HG03064 (cell line): ENCODE measurements around the gene PRDM10.

Source experiments
- ATAC-seq: cut with Tn5 transposase; IDR thresholded peaks from one replicate; pipeline ENCODE4 v1.9.1; 2021; ENCODE audit warnings: low read depth; ENCODE audit not compliant: unreplicated experiment

Gene PRDM10

GRCh38 chr11:129950101-129951091 lies 52.2 kb downstream of the PRDM10 start:
- ATAC-seq = no peak

- no peak for ATAC-seq
These were observed 53.6 kb downstream of the PRDM10 start for GRCh38 chr11:129948926-129949466.

- no peak for ATAC-seq
These were observed 55.2 kb downstream of the PRDM10 start for GRCh38 chr11:129947474-129947873.

GRCh38 chr11:129946965-129947364 lies 55.7 kb downstream of the PRDM10 start:
- ATAC-seq = no peak

- no peak for ATAC-seq
These were observed 56.4 kb downstream of the PRDM10 start for GRCh38 chr11:129946256-129946655.

GRCh38 chr11:129945373-129945772 lies 57.3 kb downstream of the PRDM10 start:
- ATAC-seq = no peak

- ATAC-seq = no peak
These were observed 57.9 kb downstream of the PRDM10 start for GRCh38 chr11:129944696-129945095.

- no peak for ATAC-seq
These were observed 59.6 kb downstream of the PRDM10 start for GRCh38 chr11:129943036-129943435.

- no peak for ATAC-seq
These were observed 63.1 kb downstream of the PRDM10 start for GRCh38 chr11:129939510-129939909.

GRCh38 chr11:129938764-129939163 lies 63.9 kb downstream of the PRDM10 start:
- ATAC-seq = no peak

GRCh38 chr11:129937592-129938238 lies 64.9 kb downstream of the PRDM10 start:
- no peak for ATAC-seq

GRCh38 chr11:129935723-129936122 lies 66.9 kb downstream of the PRDM10 start:
- no peak for ATAC-seq

GRCh38 chr11:129933891-129934290 lies 68.7 kb downstream of the PRDM10 start:
- no peak for ATAC-seq

- ATAC-seq = no peak
These were observed 69.4 kb downstream of the PRDM10 start for GRCh38 chr11:129933262-129933661.

GRCh38 chr11:129932381-129933067 lies 70.1 kb downstream of the PRDM10 start:
- no peak for ATAC-seq

GRCh38 chr11:129930743-129931142 lies 71.9 kb downstream of the PRDM10 start:
- ATAC-seq = no peak

- ATAC-seq = no peak
These were observed 72.3 kb downstream of the PRDM10 start for GRCh38 chr11:129930296-129930695.

- no peak for ATAC-seq
These were observed 72.9 kb downstream of the PRDM10 start for GRCh38 chr11:129929721-129930120.

GRCh38 chr11:129928923-129929692 lies 73.5 kb downstream of the PRDM10 start:
- ATAC-seq = no peak

- ATAC-seq = no peak
These were observed 80.0 kb downstream of the PRDM10 start for GRCh38 chr11:129922674-129923073.
